Measurements from ENCODE around the gene ATP5F1E.

The ATP5F1E gene

GRCh38 chr20:59032713-59033059 lies 551 bp upstream of the ATP5F1E start:
- no peak for TF ChIP-seq MAX (IDR thresholded peaks at IDR 0.05)
- no peak for TF ChIP-seq REST (IDR thresholded peaks at IDR 0.05; ENCODE audit: low read depth)
- TF ChIP-seq USF1 (IDR thresholded peaks at IDR 0.05), result no peak
- no peak for TF ChIP-seq TEAD4 (IDR thresholded peaks at IDR 0.05)
- TF ChIP-seq EGR1 (IDR thresholded peaks at IDR 0.05), result no peak
- TF ChIP-seq CEBPB (IDR thresholded peaks at IDR 0.05), result no peak
- TF ChIP-seq NFIC (IDR thresholded peaks at IDR 0.05), result no peak
- no peak for TF ChIP-seq FOXM1 (IDR thresholded peaks at IDR 0.05; ENCODE audit: borderline replicate concordance, low read depth)
- TF ChIP-seq EP300 (IDR thresholded peaks at IDR 0.05; ENCODE audit: borderline replicate concordance), result no peak
- no peak for TF ChIP-seq ZBTB7A (IDR thresholded peaks at IDR 0.05; ENCODE audit: low read depth)
- no peak for TF ChIP-seq TAF1 (IDR thresholded peaks at IDR 0.05; ENCODE audit: low read depth)
- TF ChIP-seq YY1 (IDR thresholded peaks at IDR 0.05; ENCODE audit: low read depth), result no peak
- no peak for TF ChIP-seq TCF12 (IDR thresholded peaks at IDR 0.05; ENCODE audit: low read depth)

- TF ChIP-seq MAX (IDR thresholded peaks at IDR 0.05) (no peak), YY1 (IDR thresholded peaks at IDR 0.05; ENCODE audit: low read depth) (no peak), USF1 (IDR thresholded peaks at IDR 0.05) (peak; percentile 72), FOXM1 (IDR thresholded peaks at IDR 0.05; ENCODE audit: borderline replicate concordance, low read depth) (no peak), EP300 (IDR thresholded peaks at IDR 0.05; ENCODE audit: borderline replicate concordance) (no peak)
Observed at GRCh38 chr20:59031564-59032022, 542 bp downstream of the ATP5F1E start.

- TF ChIP-seq REST (IDR thresholded peaks at IDR 0.05; ENCODE audit: low read depth) (no peak), EP300 (IDR thresholded peaks at IDR 0.05; ENCODE audit: borderline replicate concordance) (no peak), EGR1 (IDR thresholded peaks at IDR 0.05) (no peak), CREB1 (IDR thresholded peaks at IDR 0.05; ENCODE audit: low read depth) (no peak), ZBTB7A (IDR thresholded peaks at IDR 0.05; ENCODE audit: low read depth) (no peak), NFIC (IDR thresholded peaks at IDR 0.05) (no peak), USF1 (IDR thresholded peaks at IDR 0.05) (no peak), TCF12 (IDR thresholded peaks at IDR 0.05; ENCODE audit: low read depth) (no peak), TEAD4 (IDR thresholded peaks at IDR 0.05) (no peak), FOXM1 (IDR thresholded peaks at IDR 0.05; ENCODE audit: borderline replicate concordance, low read depth) (no peak), RAD21 (IDR thresholded peaks at IDR 0.05; ENCODE audit: low read depth) (no peak), TAF1 (IDR thresholded peaks at IDR 0.05; ENCODE audit: low read depth) (no peak), YY1 (IDR thresholded peaks at IDR 0.05; ENCODE audit: low read depth) (no peak), CEBPB (IDR thresholded peaks at IDR 0.05) (no peak), MAX (IDR thresholded peaks at IDR 0.05) (no peak)
Observed at GRCh38 chr20:59030911-59031563, 1.1 kb downstream of the ATP5F1E start.

- no peak for TF ChIP-seq EGR1 (IDR thresholded peaks at IDR 0.05)
- no peak for TF ChIP-seq FOXM1 (IDR thresholded peaks at IDR 0.05; ENCODE audit: borderline replicate concordance, low read depth)
- TF ChIP-seq EP300 (IDR thresholded peaks at IDR 0.05; ENCODE audit: borderline replicate concordance), result no peak
- no peak for TF ChIP-seq CREB1 (IDR thresholded peaks at IDR 0.05; ENCODE audit: low read depth)
- no peak for TF ChIP-seq TCF12 (IDR thresholded peaks at IDR 0.05; ENCODE audit: low read depth)
- TF ChIP-seq YY1 (IDR thresholded peaks at IDR 0.05; ENCODE audit: low read depth), result no peak
- TF ChIP-seq CEBPB (IDR thresholded peaks at IDR 0.05), result no peak
- no peak for TF ChIP-seq ZBTB7A (IDR thresholded peaks at IDR 0.05; ENCODE audit: low read depth)
- TF ChIP-seq TEAD4 (IDR thresholded peaks at IDR 0.05), result no peak
- no peak for TF ChIP-seq RAD21 (IDR thresholded peaks at IDR 0.05; ENCODE audit: low read depth)
- TF ChIP-seq TAF1 (IDR thresholded peaks at IDR 0.05; ENCODE audit: low read depth), result no peak
- TF ChIP-seq MAX (IDR thresholded peaks at IDR 0.05), result no peak
- no peak for TF ChIP-seq NFIC (IDR thresholded peaks at IDR 0.05)
- TF ChIP-seq REST (IDR thresholded peaks at IDR 0.05; ENCODE audit: low read depth), result no peak
- TF ChIP-seq USF1 (IDR thresholded peaks at IDR 0.05), result no peak
Observed at GRCh38 chr20:59028812-59029211, 3.3 kb downstream of the ATP5F1E start.
